Lung (tissue), 12 donors: ENCODE measurements around the gene COL8A2. TPM values are rescaled to one million over a fixed set of nuclear protein-coding genes. Genes with fewer than 3 reads are reported as not detected.

ENCODE experiments used
- ATAC-seq: fragments of 200-7000 bp; cut with Tn5 transposase; one replicate; pipeline ENCODE4 v1.9.1; 2020; ENCODE audit warnings: moderate number of reproducible peaks; ENCODE audit not compliant: insufficient read depth, low FRiP score
- DNase-seq, 3 donors: peaks; one replicate each; pipeline ENCODE4 v3.0.0-alpha.2; 2013 to 2017
- H3K27ac ChIP-seq, 2 donors: one replicate each; pipeline ENCODE4 v1.5.1; 2013; ENCODE audit warnings: mild to moderate bottlenecking in 2 of 2, moderate library complexity in 2 of 2, control low read depth in 1 of 2, inconsistent platforms in 1 of 2, low read depth in 1 of 2, low read length in 1 of 2
- H3K27me3 ChIP-seq, 3 donors: one replicate each; pipeline ENCODE4 v1.5.1; 2013; ENCODE audit warnings: low read length in 2 of 3; ENCODE audit not compliant: control insufficient read depth in 3 of 3, insufficient read depth in 3 of 3
- H3K36me3 ChIP-seq, 4 donors: one replicate each; pipeline ENCODE4 v1.5.1; 2013; ENCODE audit warnings: low read length in 4 of 4, mild to moderate bottlenecking in 1 of 4, moderate library complexity in 1 of 4; ENCODE audit not compliant: control insufficient read depth in 4 of 4, insufficient read depth in 4 of 4
- H3K4me1 ChIP-seq, 5 donors: one replicate each; pipeline ENCODE4 v1.5.1; 2013; ENCODE audit warnings: low read length in 5 of 5, mild to moderate bottlenecking in 2 of 5, moderate library complexity in 1 of 5; ENCODE audit not compliant: control insufficient read depth in 5 of 5, insufficient read depth in 5 of 5
- H3K4me3 ChIP-seq: one replicate; pipeline ENCODE4 v1.5.1; 2013; ENCODE audit warnings: mild to moderate bottlenecking, control low read depth, moderate library complexity
- H3K9ac ChIP-seq, 2 donors: one replicate each; pipeline ENCODE4 v1.5.1; 2013; ENCODE audit warnings: low read length in 2 of 2, control low read depth in 1 of 2; ENCODE audit not compliant: insufficient read depth in 1 of 2
- H3K9me3 ChIP-seq, 4 donors: one replicate each; pipeline ENCODE4 v1.5.1; 2013; ENCODE audit warnings: low read length in 3 of 4, mild to moderate bottlenecking in 1 of 4, moderate library complexity in 1 of 4; ENCODE audit not compliant: control insufficient read depth in 4 of 4, insufficient read depth in 3 of 4
- CTCF ChIP-seq: IDR thresholded peaks from 2 replicates; pipeline ENCODE4 v1.5.1; 2012; ENCODE audit warnings: mild to moderate bottlenecking; ENCODE audit errors: control extremely low read depth, extremely low read depth
- WGBS, 2 donors: extraction: QIAGEN DNeasy Blood & Tissue Kit; methylation state at CpG; one replicate each; pipeline ENCODE4 v1.1.7; 2013; 5-methylcytosine and 5-hydroxymethylcytosine counted together
- polyA plus RNA-seq, 2 donors: library from polyadenylated mRNA; stranded (reverse); fragments of 200-250 nt; gene quantifications; one replicate each; pipeline ENCODE4 v1.2.1, GENCODE V29; 2013
- total RNA-seq, 2 donors: library from RNA; depleted of rRNA in 1 of 2; stranded (reverse); fragments of >200 nt in 1 of 2; gene quantifications; one replicate each; pipeline ENCODE4 v1.2.1, GENCODE V29; 2014 to 2021
- donor health status: control.
- donor health status: control.
- donor health status: Bipolar disorder and iron deficiency.
- donor health status: healthy.
- donor health status: DM: yes; HTN: yes; CAD: no.

COL8A2 gene
- total and polyA plus RNA-seq, 4 donors: 2.0 to 6.0 (median 3.3) TPM

- DNase-seq: no peak
- 83 to 95% methylated on average over 2 of the region's 2 CpGs for WGBS, 2 donors
- H3K9me3 ChIP-seq: peaks cover 0 to 2% (median 0%) of the 10 kb centered on the region in 4 donors
- H3K4me3 ChIP-seq: no peak overlapping the region
- H3K9ac ChIP-seq: no peak overlapping the region
- TF ChIP-seq CTCF: no peak
- peaks cover 0 to 8% (median 3%) of the 10 kb centered on the region in 4 donors for H3K36me3 ChIP-seq
- no peaks in the 10 kb centered on the region for H3K27me3 ChIP-seq
- no peak overlapping the region for H3K27ac ChIP-seq
- no peak for ATAC-seq
- H3K4me1 ChIP-seq: peaks cover 13 to 44% (median 28%) of the 10 kb centered on the region in 5 donors
Observed at GRCh38 chr1:36164361-36164760, 39.3 kb upstream of the COL8A2 start.

GRCh38 chr1:36163426-36163825, 38.4 kb upstream of the COL8A2 start:
- no peak overlapping the region for H3K9ac ChIP-seq
- DNase-seq: peak in 1 of 3 donors; percentile 22
- peaks cover 14 to 47% (median 28%) of the 10 kb centered on the region in 5 donors for H3K4me1 ChIP-seq
- TF ChIP-seq CTCF: no peak
- H3K27me3 ChIP-seq: no peaks in the 10 kb centered on the region
- H3K36me3 ChIP-seq: peaks cover 0 to 8% (median 3%) of the 10 kb centered on the region in 4 donors
- H3K4me3 ChIP-seq: no peak overlapping the region
- no peak for ATAC-seq
- no peak overlapping the region for H3K27ac ChIP-seq
- peaks cover 0 to 2% (median 0%) of the 10 kb centered on the region in 4 donors for H3K9me3 ChIP-seq

- peaks cover 0 to 2% (median 0%) of the 10 kb centered on the region in 4 donors for H3K9me3 ChIP-seq
- peaks cover 14 to 54% (median 28%) of the 10 kb centered on the region in 5 donors for H3K4me1 ChIP-seq
- 73 to 76% methylated on average over 1 of the region's 1 CpG for WGBS, 2 donors
- peaks cover 0 to 7% (median 3%) of the 10 kb centered on the region in 4 donors for H3K36me3 ChIP-seq
- DNase-seq: peak in 1 of 3 donors; percentile 23
- H3K4me3 ChIP-seq: no peak overlapping the region
- TF ChIP-seq CTCF: no peak
- peak overlapping the region in 1 of 2 donors; percentile 48 for H3K9ac ChIP-seq
- H3K27me3 ChIP-seq: no peaks in the 10 kb centered on the region
- peak overlapping the region; percentile 94 to 95 for H3K27ac ChIP-seq
- no peak for ATAC-seq
Observed at GRCh38 chr1:36162680-36163239, 37.7 kb upstream of the COL8A2 start.
